ENCODE data around the gene PLEKHM2. TPM values are rescaled to one million over a fixed set of nuclear protein-coding genes. Genes with fewer than 3 reads are reported as not detected.

Gene PLEKHM2
- total and polyA plus RNA-seq, 2 of the 8 experiments (the other 6 are each of a cell fraction or from before 2014, with no cell fraction given): 38.3 to 47.6 TPM

DNA sequence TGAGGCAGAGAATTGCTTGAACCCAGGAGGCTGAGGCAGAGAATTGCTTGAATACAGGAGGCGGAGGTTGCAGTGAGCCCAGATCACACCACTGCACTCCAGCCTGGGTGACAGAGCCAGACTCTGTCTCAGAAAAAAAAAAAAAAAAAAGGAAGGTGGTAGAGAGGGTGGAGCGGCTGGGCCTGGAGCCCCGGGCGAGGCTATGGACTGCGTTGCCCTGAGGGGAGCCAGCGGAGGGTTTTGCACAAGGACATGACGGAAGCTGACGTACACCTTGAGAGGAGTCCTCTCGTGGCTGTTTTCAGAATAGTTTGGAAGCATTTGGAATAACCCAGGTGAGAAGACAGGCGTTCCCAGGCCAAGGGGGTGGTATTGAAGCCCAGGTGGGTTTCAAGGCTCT lies 67.6 kb downstream of the PLEKHM2 start (continued):
- TF ChIP-seq ATF2 (IDR thresholded peaks at IDR 0.05; ENCODE audit: low read length) (no peak), TEAD4 (IDR thresholded peaks at IDR 0.05; ENCODE audit: low read depth, low read length) (no peak), E2F6 (IDR thresholded peaks at IDR 0.05) (no peak), SUZ12 (IDR thresholded peaks at IDR 0.05; ENCODE audit: low read length) (no peak), POLR2AphosphoS5 (IDR thresholded peaks at IDR 0.05; ENCODE audit: low read depth, low read length) (no peak)

Data from H1 (cell line).